Measurements from ENCODE around the gene ZNF281.

DNA sequence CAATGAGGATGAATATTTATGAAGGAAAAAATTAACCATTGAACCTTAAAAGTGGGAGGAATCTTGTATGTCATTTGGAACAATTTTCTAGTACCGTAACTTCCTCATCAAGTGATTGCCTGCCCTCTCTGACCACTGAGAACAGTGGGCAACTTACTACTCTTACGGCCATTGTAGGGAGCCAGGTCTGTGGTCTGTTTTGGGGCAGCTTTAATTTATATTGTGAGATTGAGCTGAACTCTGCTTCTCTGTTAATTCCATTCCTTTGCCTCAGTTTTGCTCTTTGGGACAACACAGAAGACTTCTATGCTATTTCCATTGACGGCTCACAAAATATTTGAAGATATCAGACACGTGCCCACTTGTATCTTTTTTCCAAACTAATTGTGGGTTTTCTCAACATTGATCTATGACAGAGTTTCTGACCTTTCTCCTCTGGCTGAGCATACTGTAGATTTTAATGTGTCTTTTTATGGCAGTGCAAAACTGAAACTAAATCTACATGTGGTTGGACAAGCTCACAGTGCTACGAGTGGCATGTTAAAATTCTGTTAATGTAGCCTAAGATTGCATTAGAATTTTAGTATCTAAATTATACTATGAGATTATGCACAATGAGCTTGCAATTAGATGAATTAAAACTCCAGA is 27.8 kb upstream of the ZNF281 start:
- TF ChIP-seq CTCF (IDR thresholded peaks at IDR 0.05) (no peak), POLR2A (IDR thresholded peaks at IDR 0.05) (no peak)
